Neural cell (in vitro differentiated cells): Measurements from ENCODE around the gene HIPK2.

Source experiments
- CTCF ChIP-seq: fragments of 450-650 bp; IDR thresholded peaks from 2 replicates; pipeline ENCODE4 v1.5.1; 2014; ENCODE audit warnings: antibody characterized with exemption, mild to moderate bottlenecking, moderate library complexity; ENCODE audit not compliant: poor library complexity, severe bottlenecking
- POLR2AphosphoS5 ChIP-seq: IDR thresholded peaks from 2 replicates; pipeline ENCODE4 v1.6.1; 2012
- SMC3 ChIP-seq: fragments of 450-650 bp; conservative IDR thresholded peaks from 2 replicates; pipeline ENCODE4 v1.6.1; 2014; ENCODE audit warnings: antibody characterized with exemption, mild to moderate bottlenecking, moderate library complexity; ENCODE audit not compliant: poor library complexity
- TAF1 ChIP-seq: IDR thresholded peaks from 2 replicates; pipeline ENCODE4 v1.6.1; 2012; ENCODE audit warnings: low read depth
- TF ChIP-seq, protein P1 (sequence below): IDR thresholded peaks from 2 replicates; pipeline ENCODE4 v1.6.1; 2012; ENCODE audit warnings: borderline replicate concordance

- TF ChIP-seq, protein P1, sequence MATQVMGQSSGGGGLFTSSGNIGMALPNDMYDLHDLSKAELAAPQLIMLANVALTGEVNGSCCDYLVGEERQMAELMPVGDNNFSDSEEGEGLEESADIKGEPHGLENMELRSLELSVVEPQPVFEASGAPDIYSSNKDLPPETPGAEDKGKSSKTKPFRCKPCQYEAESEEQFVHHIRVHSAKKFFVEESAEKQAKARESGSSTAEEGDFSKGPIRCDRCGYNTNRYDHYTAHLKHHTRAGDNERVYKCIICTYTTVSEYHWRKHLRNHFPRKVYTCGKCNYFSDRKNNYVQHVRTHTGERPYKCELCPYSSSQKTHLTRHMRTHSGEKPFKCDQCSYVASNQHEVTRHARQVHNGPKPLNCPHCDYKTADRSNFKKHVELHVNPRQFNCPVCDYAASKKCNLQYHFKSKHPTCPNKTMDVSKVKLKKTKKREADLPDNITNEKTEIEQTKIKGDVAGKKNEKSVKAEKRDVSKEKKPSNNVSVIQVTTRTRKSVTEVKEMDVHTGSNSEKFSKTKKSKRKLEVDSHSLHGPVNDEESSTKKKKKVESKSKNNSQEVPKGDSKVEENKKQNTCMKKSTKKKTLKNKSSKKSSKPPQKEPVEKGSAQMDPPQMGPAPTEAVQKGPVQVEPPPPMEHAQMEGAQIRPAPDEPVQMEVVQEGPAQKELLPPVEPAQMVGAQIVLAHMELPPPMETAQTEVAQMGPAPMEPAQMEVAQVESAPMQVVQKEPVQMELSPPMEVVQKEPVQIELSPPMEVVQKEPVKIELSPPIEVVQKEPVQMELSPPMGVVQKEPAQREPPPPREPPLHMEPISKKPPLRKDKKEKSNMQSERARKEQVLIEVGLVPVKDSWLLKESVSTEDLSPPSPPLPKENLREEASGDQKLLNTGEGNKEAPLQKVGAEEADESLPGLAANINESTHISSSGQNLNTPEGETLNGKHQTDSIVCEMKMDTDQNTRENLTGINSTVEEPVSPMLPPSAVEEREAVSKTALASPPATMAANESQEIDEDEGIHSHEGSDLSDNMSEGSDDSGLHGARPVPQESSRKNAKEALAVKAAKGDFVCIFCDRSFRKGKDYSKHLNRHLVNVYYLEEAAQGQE, result no peak
- TF ChIP-seq CTCF (no peak), SMC3 (no peak), POLR2AphosphoS5 (no peak), TAF1 (no peak)
These were observed 192.8 kb downstream of the HIPK2 start for GRCh38 chr7:139585042-139585441.
